ENCODE measurements around the gene AZIN2.

AZIN2 gene

DNA sequence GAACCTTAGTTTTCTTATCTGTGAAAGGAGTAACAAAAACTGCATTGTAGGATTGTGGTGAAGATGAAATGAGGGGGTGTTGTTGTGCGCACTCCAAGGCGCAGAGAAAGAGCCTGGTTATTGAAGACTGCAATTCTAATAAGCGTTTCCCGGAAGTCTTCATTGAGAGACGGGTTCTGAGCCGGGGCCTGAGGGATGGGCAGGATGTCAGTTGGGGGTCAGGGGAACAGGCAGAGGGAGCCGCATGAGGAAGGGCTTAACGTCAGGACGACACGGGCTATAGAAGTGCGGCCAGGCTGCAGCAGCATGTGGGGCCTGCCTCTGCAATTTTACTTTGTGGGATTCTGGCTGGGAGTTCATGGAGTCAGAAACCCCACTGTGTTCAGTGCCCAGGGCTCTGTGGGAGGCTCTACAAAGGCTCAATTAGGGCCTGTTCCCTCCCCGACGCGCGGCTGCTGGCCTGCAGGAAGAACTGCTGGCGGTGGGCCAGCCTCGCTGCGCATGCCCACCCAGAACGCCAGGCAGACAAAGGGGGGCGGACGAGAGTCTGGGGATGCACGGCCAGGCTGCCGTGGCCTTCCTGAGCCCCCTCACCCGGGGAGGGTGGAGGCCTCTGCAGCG lies 80.2 kb downstream of the AZIN2 start:
- Histone ChIP-seq H3K9me3 (ENCODE audit: insufficient read depth, low read length) (no peaks in the 10 kb centered on the region), H4K20me1 (ENCODE audit: low read depth, low read length) (no peaks in the 10 kb centered on the region), H3K9ac (ENCODE audit: low read length) (no peak overlapping the region), H3K36me3 (ENCODE audit: low read length) (no peaks in the 10 kb centered on the region), H3F3A (ENCODE audit: insufficient read depth) (no peaks in the 10 kb centered on the region), H3K4me3 (ENCODE audit: insufficient read depth, low read length, poor library complexity, severe bottlenecking) (no peak overlapping the region), H3K9me2 (replicated peaks; ENCODE audit: insufficient read depth, low read length) (no peaks in the 10 kb centered on the region), H3K4me2 (ENCODE audit: low read depth, low read length, poor library complexity, severe bottlenecking) (no peak overlapping the region), H3K27me3 (ENCODE audit: low read length) (no peaks in the 10 kb centered on the region), H2AFZ (ENCODE audit: low read depth, low read length, severe bottlenecking) (no peak overlapping the region), H3K79me2 (ENCODE audit: insufficient read depth, low read length) (no peaks in the 10 kb centered on the region), H3K27ac (ENCODE audit: low read depth, low read length) (no peak overlapping the region)
- TF ChIP-seq CTCF (IDR thresholded peaks at IDR 0.05; ENCODE audit: insufficient read depth, low read length, poor library complexity, severe bottlenecking) (no peak), EZH2phosphoT487 (conservative IDR thresholded peaks at IDR 0.05; ENCODE audit: low read length) (no peak)

GRCh38 chr1:33162141-33162540 lies 81.2 kb downstream of the AZIN2 start:
- Histone ChIP-seq H3K27ac (ENCODE audit: low read depth, low read length) (no peak overlapping the region), H4K20me1 (ENCODE audit: low read depth, low read length) (no peaks in the 10 kb centered on the region), H3F3A (ENCODE audit: insufficient read depth) (no peaks in the 10 kb centered on the region), H3K27me3 (ENCODE audit: low read length) (no peaks in the 10 kb centered on the region), H3K79me2 (ENCODE audit: insufficient read depth, low read length) (no peaks in the 10 kb centered on the region), H3K36me3 (ENCODE audit: low read length) (no peaks in the 10 kb centered on the region), H3K4me3 (ENCODE audit: insufficient read depth, low read length, poor library complexity, severe bottlenecking) (no peak overlapping the region), H3K9me2 (replicated peaks; ENCODE audit: insufficient read depth, low read length) (no peaks in the 10 kb centered on the region), H3K9me3 (ENCODE audit: insufficient read depth, low read length) (no peaks in the 10 kb centered on the region), H3K4me2 (ENCODE audit: low read depth, low read length, poor library complexity, severe bottlenecking) (no peak overlapping the region), H3K9ac (ENCODE audit: low read length) (no peak overlapping the region), H2AFZ (ENCODE audit: low read depth, low read length, severe bottlenecking) (no peak overlapping the region)
- TF ChIP-seq EZH2phosphoT487 (conservative IDR thresholded peaks at IDR 0.05; ENCODE audit: low read length) (no peak), CTCF (IDR thresholded peaks at IDR 0.05; ENCODE audit: insufficient read depth, low read length, poor library complexity, severe bottlenecking) (no peak)

- H3K27me3 ChIP-seq (ENCODE audit: low read length), result no peaks in the 10 kb centered on the region
- H3K4me3 ChIP-seq (ENCODE audit: insufficient read depth, low read length, poor library complexity, severe bottlenecking), result no peak overlapping the region
- no peaks in the 10 kb centered on the region for H3K9me3 ChIP-seq (ENCODE audit: insufficient read depth, low read length)
- TF ChIP-seq CTCF (IDR thresholded peaks at IDR 0.05; ENCODE audit: insufficient read depth, low read length, poor library complexity, severe bottlenecking) (no peak), EZH2phosphoT487 (conservative IDR thresholded peaks at IDR 0.05; ENCODE audit: low read length) (no peak)
- H3K79me2 ChIP-seq (ENCODE audit: insufficient read depth, low read length), result no peaks in the 10 kb centered on the region
- no peaks in the 10 kb centered on the region for H3K9me2 ChIP-seq (replicated peaks; ENCODE audit: insufficient read depth, low read length)
- H3F3A ChIP-seq (ENCODE audit: insufficient read depth), result no peaks in the 10 kb centered on the region
- no peak overlapping the region for H3K27ac ChIP-seq (ENCODE audit: low read depth, low read length)
- no peaks in the 10 kb centered on the region for H3K36me3 ChIP-seq (ENCODE audit: low read length)
- H3K4me2 ChIP-seq (ENCODE audit: low read depth, low read length, poor library complexity, severe bottlenecking), result no peak overlapping the region
- H3K9ac ChIP-seq (ENCODE audit: low read length), result no peak overlapping the region
- no peak overlapping the region for H2AFZ ChIP-seq (ENCODE audit: low read depth, low read length, severe bottlenecking)
- H4K20me1 ChIP-seq (ENCODE audit: low read depth, low read length), result no peaks in the 10 kb centered on the region
Measured at GRCh38 chr1:33163621-33164519, 82.9 kb downstream of the AZIN2 start.

Data from SU-DHL-6 (cell line).